ACHN (cell line): ENCODE results near the gene TEP1.
A peak's percentile ranks its signal among the peaks of the same experiment; 100 is the strongest.

ENCODE experiments used
- DNase-seq: peaks from one replicate; pipeline ENCODE4 v3.0.0-alpha.2; 2015
- in situ Hi-C: cut with HindIII; loops from 2 replicates; pipeline ENCODE4 v1.10.0; 2017; ENCODE audit warnings: low sequenced_read_pairs, low pct_ligation_motif_present, low pct_unique_long_range_greater_than_20kb

The TEP1 gene

DNA sequence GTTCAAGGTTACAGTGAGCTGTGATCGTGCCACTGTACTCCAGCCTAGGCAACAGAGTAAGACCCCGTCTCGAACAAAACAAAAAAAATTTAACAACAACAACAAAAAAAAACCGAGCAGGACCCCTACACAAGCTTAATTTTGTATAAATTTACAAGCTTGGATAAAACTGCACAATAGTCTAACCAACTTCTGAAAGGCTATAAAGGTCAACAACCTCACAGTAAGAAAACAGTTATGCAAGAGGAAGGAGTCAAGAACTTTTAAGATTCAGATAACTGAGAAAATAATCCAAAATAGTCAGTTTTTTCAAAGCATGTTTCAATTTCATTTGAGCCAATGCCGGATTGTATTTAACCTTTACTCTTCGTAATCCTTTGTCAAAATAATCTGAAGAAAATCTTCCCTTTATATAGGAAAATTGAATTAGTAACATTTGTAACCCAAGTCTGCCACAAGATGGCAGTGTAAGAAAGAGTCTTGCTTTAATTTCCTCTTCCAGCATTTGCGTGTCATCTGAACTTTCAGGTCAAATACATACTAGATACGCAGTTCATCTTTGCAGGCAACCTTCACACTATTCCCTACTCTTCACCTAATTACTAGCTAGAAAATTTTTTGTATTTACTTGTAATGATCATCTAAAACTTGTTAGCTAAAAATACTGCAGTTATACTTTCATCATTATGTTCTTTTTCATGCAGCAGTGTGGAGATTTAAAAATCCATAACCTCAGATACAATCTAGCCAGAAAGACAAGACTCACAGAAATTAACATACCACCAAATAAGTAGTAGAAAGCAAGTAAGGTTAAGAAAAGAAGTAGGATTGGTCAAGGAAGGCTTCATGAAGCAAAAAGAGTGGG, 86.1 kb downstream of the TEP1 start:
- in situ Hi-C loops = no loop called here
- peak; percentile 64 for DNase-seq

DNA sequence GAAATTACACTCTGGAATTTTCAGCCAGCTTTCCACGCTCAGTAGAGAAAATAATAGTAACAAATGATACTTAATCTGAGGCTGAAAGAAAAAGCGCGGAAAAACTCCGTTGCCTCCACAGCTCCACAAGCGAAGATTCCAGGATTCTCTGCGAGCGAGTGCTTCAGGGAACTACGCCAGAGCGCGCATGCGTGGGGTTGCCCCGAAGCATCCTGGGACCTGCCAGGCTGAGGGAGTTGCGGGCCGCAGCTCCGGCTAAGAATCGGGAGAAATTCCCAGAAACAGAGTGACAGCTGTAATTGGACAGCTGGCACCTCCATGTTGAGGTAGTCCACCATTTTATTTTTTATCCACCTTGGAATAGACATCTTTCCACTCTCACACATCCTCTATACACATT, 95.6 kb downstream of the TEP1 start:
- in situ Hi-C loops = no loop called here
- DNase-seq = no peak
